GM12878 (cell line): ENCODE results near the gene ZBTB6. TPM values are rescaled to one million over a fixed set of nuclear protein-coding genes. Genes with fewer than 3 reads are reported as not detected.

ENCODE experiments used
- ATAC-seq: fragments of 200-7000 bp; cut with Tn5 transposase; 3 replicates; pipeline ENCODE4 v1.9.1; 2020; ENCODE audit warnings: mild to moderate bottlenecking, moderate library complexity
- BruUV-seq: library from RNA; stranded (reverse); fragments of 400-500 nt; replicated peaks from 2 replicates; lab custom pipeline; 2021; lab: Mats Ljungman, UMichigan
- CTCF ChIA-PET: fragments of 300-600 bp; sonication (Branson Sonifier 250); formaldehyde crosslinking; extraction: SDS; loops from one replicate; lab custom pipeline; 2021; ENCODE audit warnings: inconsistent platforms; lab: Yijun Ruan, JAX
- POLR2A ChIA-PET: fragments of 350-600 bp; formaldehyde crosslinking; extraction: SDS; loops from one replicate; lab custom pipeline; 2021; ENCODE audit warnings: inconsistent platforms; lab: Charles Lee
- RAD21 ChIA-PET: fragments of 300-600 bp; sonication (Branson Sonifier 250); formaldehyde crosslinking; loops from one replicate; lab custom pipeline; 2023; ENCODE audit warnings: antibody characterized with exemption; ENCODE audit not compliant: unreplicated experiment; lab: Charles Lee
- SMC1A ChIA-PET: fragments of 300-600 bp; sonication (Branson Sonifier 250); formaldehyde crosslinking; loops from one replicate; lab custom pipeline; 2023; ENCODE audit not compliant: unreplicated experiment, uncharacterized antibody; lab: Charles Lee
- DNase-seq: peaks from one replicate; pipeline ENCODE4 v3.0.0-alpha.2; 2011; ENCODE audit warnings: low read depth, low spot score
- FAIRE-seq: peaks from 3 replicates; lab custom pipeline; 2011; peaks lifted over from hg19 to GRCh38; lab: Jason Lieb, UNC
- H2AFZ ChIP-seq: 2 replicates; pipeline ENCODE4 v1.6.0; 2011; ENCODE audit warnings: low read depth, low read length, control low read depth; ENCODE audit not compliant: control insufficient read depth
- H3K27ac ChIP-seq: 2 replicates; pipeline ENCODE4 v1.5.1; 2011; ENCODE audit warnings: control low read depth; ENCODE audit not compliant: control insufficient read depth, insufficient read depth
- H3K27me3 ChIP-seq, 2 experiments: replicated peaks in 1 of 2; 2 replicates each; pipeline versions ENCODE4 v1.6.0 to v1.6.1; 2011; ENCODE audit warnings: low read length in 1 of 2; ENCODE audit not compliant: control insufficient read depth in 2 of 2, insufficient read depth in 2 of 2
- H3K36me3 ChIP-seq, 2 experiments: 2 replicates each; pipeline ENCODE4 v1.5.1; 2011; ENCODE audit warnings: low read length in 1 of 2; ENCODE audit not compliant: control insufficient read depth in 2 of 2, insufficient read depth in 2 of 2
- H3K4me1 ChIP-seq: 2 replicates; pipeline ENCODE4 v1.6.1; 2011; ENCODE audit warnings: mild to moderate bottlenecking, low read length, moderate library complexity, mixed read lengths; ENCODE audit not compliant: control insufficient read depth, insufficient read depth
- H3K4me2 ChIP-seq: 2 replicates; pipeline ENCODE4 v1.6.0; 2011; ENCODE audit warnings: control low read depth; ENCODE audit not compliant: control insufficient read depth, insufficient read depth
- H3K4me3 ChIP-seq: fragments of 200-600 bp; sonication (generic); 2 replicates; pipeline ENCODE4 v1.5.1; 2016
- H3K79me2 ChIP-seq: 2 replicates; pipeline ENCODE4 v1.6.0; 2011; ENCODE audit warnings: low read length; ENCODE audit not compliant: control insufficient read depth, insufficient read depth
- H3K9ac ChIP-seq: 2 replicates; pipeline ENCODE4 v1.8.0; 2011; ENCODE audit warnings: low read length, control low read depth, mixed read lengths; ENCODE audit not compliant: control insufficient read depth, insufficient read depth
- H3K9me3 ChIP-seq: replicated peaks from 3 replicates; pipeline ENCODE4 v1.5.1; 2011; ENCODE audit warnings: mild to moderate bottlenecking, low read length; ENCODE audit not compliant: control insufficient read depth, insufficient read depth
- H4K20me1 ChIP-seq: 2 replicates; pipeline ENCODE4 v1.6.0; 2011; ENCODE audit not compliant: control insufficient read depth, insufficient read depth
- CBX5 ChIP-seq: sonication (generic); IDR thresholded peaks from 2 replicates; pipeline ENCODE4 v1.6.1; 2016; ENCODE audit warnings: low read depth, moderate library complexity, mild to moderate bottlenecking, inconsistent platforms
- CHD4 ChIP-seq: fragments of 200-600 bp; sonication (generic); IDR thresholded peaks from 2 replicates; pipeline ENCODE4 v1.6.1; 2016; ENCODE audit warnings: mild to moderate bottlenecking
- DPF2 ChIP-seq: fragments of 450-650 bp; IDR thresholded peaks from 2 replicates; pipeline ENCODE4 v1.6.1; 2017; ENCODE audit warnings: mild to moderate bottlenecking
- ESRRA ChIP-seq: IDR thresholded peaks from 2 replicates; pipeline ENCODE4 v1.6.1; 2012; ENCODE audit warnings: mild to moderate bottlenecking, low read length, improper control_type of control experiment
- IKZF1 ChIP-seq: fragments of 450-650 bp; conservative IDR thresholded peaks from 2 replicates; pipeline ENCODE4 v1.6.1; 2017; ENCODE audit warnings: antibody characterized with exemption, mild to moderate bottlenecking
- KLF5 ChIP-seq: fragments of 450-650 bp; IDR thresholded peaks from 2 replicates; pipeline ENCODE4 v1.6.1; 2014; ENCODE audit warnings: mild to moderate bottlenecking; ENCODE audit not compliant: partially characterized antibody
- NFXL1 ChIP-seq: fragments of 450-650 bp; IDR thresholded peaks from 2 replicates; pipeline ENCODE4 v1.6.1; 2017; ENCODE audit warnings: antibody characterized with exemption, mild to moderate bottlenecking, borderline replicate concordance
- POLR2AphosphoS5 ChIP-seq: IDR thresholded peaks from 2 replicates; pipeline ENCODE4 v1.6.1; 2011; ENCODE audit warnings: mild to moderate bottlenecking, low read length, inconsistent platforms
- SMARCA5 ChIP-seq: fragments of 450-650 bp; IDR thresholded peaks from 2 replicates; pipeline ENCODE4 v1.6.1; 2017; ENCODE audit warnings: mild to moderate bottlenecking
- SMC3 ChIP-seq: IDR thresholded peaks from 2 replicates; pipeline ENCODE4 v1.6.1; 2011; ENCODE audit warnings: low read length, improper control_type of control experiment, borderline replicate concordance
- STAT1 ChIP-seq: fragments of 450-650 bp; conservative IDR thresholded peaks from 2 replicates; pipeline ENCODE4 v1.6.1; 2014; ENCODE audit warnings: antibody characterized with exemption, mild to moderate bottlenecking
- TARDBP ChIP-seq: IDR thresholded peaks from 2 replicates; pipeline ENCODE4 v1.6.1; 2016; ENCODE audit warnings: borderline replicate concordance
- YBX1 ChIP-seq: fragments of 450-650 bp; IDR thresholded peaks from 2 replicates; pipeline ENCODE4 v1.6.1; 2016; ENCODE audit warnings: antibody characterized with exemption
- WGBS: methylation state at CpG from one replicate; pipeline ENCODE4 v1.1.6; 2016; ENCODE audit warnings: low lambda C conversion rate; ENCODE audit not compliant: insufficient replicate concordance, insufficient coverage; ENCODE audit errors: missing lambda C conversion rate; 5-methylcytosine and 5-hydroxymethylcytosine counted together
- in situ Hi-C: fragments of 300-500 bp; cut with MboI; formaldehyde crosslinking; loops from 9 replicates; pipeline ENCODE4 v1.14.3; 2018; ENCODE audit warnings: mixed read lengths
- intact Hi-C: fragments of 100-400 bp; cut with micrococcal nuclease; formaldehyde crosslinking; loops from one replicate; pipeline ENCODE4 v1.14.2; 2022; ENCODE audit not compliant: unreplicated experiment
- polyA plus RNA-seq, 11 experiments: library from polyadenylated mRNA; depleted of rRNA in 4 of 11; unstranded in 6 of 11; stranded (reverse) in 5 of 11; fragments of >200 nt; fragmentation: Nextera tagmentation in 4 of 11; fragmentation: Illumina TruSeq in 1 of 11; extraction: Ambion mirVana in 4 of 11; extraction: Trizol in 1 of 11; gene quantifications; 1 replicate in 1 of 11; 2 replicates in 10 of 11; pipeline versions ENCODE4 v1.2.1 to v1.2.3, GENCODE V29; 2011 to 2016; ENCODE audit warnings: inconsistent platforms in 2 of 11, missing spikeins in 2 of 11, low read depth in 1 of 11
- total RNA-seq, 4 experiments: library from RNA; depleted of rRNA in 3 of 4; stranded (reverse); fragments of >200 nt in 3 of 4; fragmentation: Illumina TruSeq in 1 of 4; extraction: Trizol in 1 of 4; gene quantifications; 2 replicates each; pipeline versions ENCODE4 v1.2.1 to v1.2.3, GENCODE V29; 2013 to 2021
- TF ChIP-seq, protein P1 (sequence below): fragments of 450-650 bp; IDR thresholded peaks from 2 replicates; pipeline ENCODE4 v1.6.1; 2017; ENCODE audit warnings: mild to moderate bottlenecking, low read depth, inconsistent platforms; ENCODE audit not compliant: poor library complexity, severe bottlenecking
- TF ChIP-seq, protein P2 (sequence below): fragments of 450-650 bp; IDR thresholded peaks from 2 replicates; pipeline ENCODE4 v1.6.1; 2017; ENCODE audit warnings: mild to moderate bottlenecking, moderate library complexity
- TF ChIP-seq, protein P3 (sequence below): fragments of 450-650 bp; IDR thresholded peaks from 2 replicates; pipeline ENCODE4 v1.6.1; 2018; ENCODE audit warnings: mild to moderate bottlenecking, low read depth, moderate library complexity; ENCODE audit not compliant: partially characterized antibody

Gene ZBTB6
- total and polyA plus RNA-seq, 10 of the 15 experiments (the other 5 are each of a cell fraction or from before 2014, with no cell fraction given) = 1.7 to 11.5 (median 7.0) TPM

DNA sequence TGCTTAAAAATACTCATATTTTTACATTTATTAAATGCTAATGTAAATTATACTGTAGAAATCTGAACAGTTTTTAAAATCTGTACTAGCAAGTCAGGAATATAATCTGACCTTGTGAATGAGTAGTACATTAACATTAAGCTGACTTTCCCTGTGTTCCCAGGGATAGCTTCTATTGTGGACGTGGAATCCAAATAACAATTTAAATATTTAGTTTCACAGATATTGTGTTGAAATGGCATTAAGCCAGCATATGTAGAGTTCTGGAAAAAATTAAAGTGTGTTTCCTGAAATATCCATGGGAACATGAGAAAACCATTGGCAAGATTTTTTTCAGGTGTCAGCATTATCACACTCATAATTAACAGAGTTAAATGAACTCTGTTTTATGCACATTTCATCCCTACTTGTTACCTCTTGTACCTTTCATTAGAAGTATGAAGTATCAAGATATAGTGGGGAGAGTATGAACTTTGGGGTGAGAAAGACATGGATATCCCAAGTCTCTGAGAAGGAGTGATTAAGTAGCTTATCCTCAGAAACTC is 33.4 kb upstream of the ZBTB6 start:
- Histone ChIP-seq H3K79me2 (peaks cover 83% of the 10 kb centered on the region), H3K27me3 (no peaks in the 10 kb centered on the region), H3K4me1 (peaks cover 15% of the 10 kb centered on the region; the same call in 1 of the 2 replicates), H3K9me3 (no peaks in the 10 kb centered on the region), H3K4me3 (no peak overlapping the region), H3K9ac (no peak overlapping the region), H3K4me2 (peak overlapping the region; percentile 12; the same call in 1 of the 2 replicates), H3K27ac (no peak overlapping the region), H2AFZ (no peak overlapping the region), H3K36me3 (no peaks in the 10 kb centered on the region), H4K20me1 (no peaks in the 10 kb centered on the region)
- intact Hi-C loops (no loop called here), in situ Hi-C loops (no loop called here)
- WGBS = 96% methylated on average over 1 of the region's 1 CpG
- ChIA-PET CTCF (interaction anchor here (1.3 to 2.1 kb wide), 2 partner anchors 11 to 403 kb away, joined by 5 to 8 read pairs; no protein-coding TSS in a partner anchor), SMC1A (interaction anchor here (0.6 to 2.2 kb wide), 7 partner anchors 10 to 45 kb away, joined by 3 to 11 read pairs (median 4); partner anchors contain the start of genes RC3H2 and ZBTB6), POLR2A (interaction anchor here (2.1 to 2.6 kb wide), 3 partner anchors 14 to 42 kb away, joined by 7 to 10 read pairs (median 9); partner anchors contain the start of genes RC3H2 and ZBTB26), RAD21 (interaction anchor here (1.0 to 2.2 kb wide), 2 partner anchors 9 to 41 kb away, joined by 3 to 5 read pairs; partner anchors contain the start of gene RC3H2)
- FAIRE-seq = no peak
- no peak for DNase-seq
- BruUV-seq = no TSS peak
- ATAC-seq = no peak
- TF ChIP-seq, protein P1, sequence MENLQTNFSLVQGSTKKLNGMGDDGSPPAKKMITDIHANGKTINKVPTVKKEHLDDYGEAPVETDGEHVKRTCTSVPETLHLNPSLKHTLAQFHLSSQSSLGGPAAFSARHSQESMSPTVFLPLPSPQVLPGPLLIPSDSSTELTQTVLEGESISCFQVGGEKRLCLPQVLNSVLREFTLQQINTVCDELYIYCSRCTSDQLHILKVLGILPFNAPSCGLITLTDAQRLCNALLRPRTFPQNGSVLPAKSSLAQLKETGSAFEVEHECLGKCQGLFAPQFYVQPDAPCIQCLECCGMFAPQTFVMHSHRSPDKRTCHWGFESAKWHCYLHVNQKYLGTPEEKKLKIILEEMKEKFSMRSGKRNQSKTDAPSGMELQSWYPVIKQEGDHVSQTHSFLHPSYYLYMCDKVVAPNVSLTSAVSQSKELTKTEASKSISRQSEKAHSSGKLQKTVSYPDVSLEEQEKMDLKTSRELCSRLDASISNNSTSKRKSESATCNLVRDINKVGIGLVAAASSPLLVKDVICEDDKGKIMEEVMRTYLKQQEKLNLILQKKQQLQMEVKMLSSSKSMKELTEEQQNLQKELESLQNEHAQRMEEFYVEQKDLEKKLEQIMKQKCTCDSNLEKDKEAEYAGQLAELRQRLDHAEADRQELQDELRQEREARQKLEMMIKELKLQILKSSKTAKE = no peak
- TF ChIP-seq IKZF1 (no peak), STAT1 (no peak), POLR2AphosphoS5 (no peak), ESRRA (no peak), SMARCA5 (no peak), DPF2 (no peak), TARDBP (no peak), CBX5 (no peak), KLF5 (no peak), NFXL1 (no peak), CHD4 (no peak), SMC3 (no peak), YBX1 (no peak)
- TF ChIP-seq, protein P2, sequence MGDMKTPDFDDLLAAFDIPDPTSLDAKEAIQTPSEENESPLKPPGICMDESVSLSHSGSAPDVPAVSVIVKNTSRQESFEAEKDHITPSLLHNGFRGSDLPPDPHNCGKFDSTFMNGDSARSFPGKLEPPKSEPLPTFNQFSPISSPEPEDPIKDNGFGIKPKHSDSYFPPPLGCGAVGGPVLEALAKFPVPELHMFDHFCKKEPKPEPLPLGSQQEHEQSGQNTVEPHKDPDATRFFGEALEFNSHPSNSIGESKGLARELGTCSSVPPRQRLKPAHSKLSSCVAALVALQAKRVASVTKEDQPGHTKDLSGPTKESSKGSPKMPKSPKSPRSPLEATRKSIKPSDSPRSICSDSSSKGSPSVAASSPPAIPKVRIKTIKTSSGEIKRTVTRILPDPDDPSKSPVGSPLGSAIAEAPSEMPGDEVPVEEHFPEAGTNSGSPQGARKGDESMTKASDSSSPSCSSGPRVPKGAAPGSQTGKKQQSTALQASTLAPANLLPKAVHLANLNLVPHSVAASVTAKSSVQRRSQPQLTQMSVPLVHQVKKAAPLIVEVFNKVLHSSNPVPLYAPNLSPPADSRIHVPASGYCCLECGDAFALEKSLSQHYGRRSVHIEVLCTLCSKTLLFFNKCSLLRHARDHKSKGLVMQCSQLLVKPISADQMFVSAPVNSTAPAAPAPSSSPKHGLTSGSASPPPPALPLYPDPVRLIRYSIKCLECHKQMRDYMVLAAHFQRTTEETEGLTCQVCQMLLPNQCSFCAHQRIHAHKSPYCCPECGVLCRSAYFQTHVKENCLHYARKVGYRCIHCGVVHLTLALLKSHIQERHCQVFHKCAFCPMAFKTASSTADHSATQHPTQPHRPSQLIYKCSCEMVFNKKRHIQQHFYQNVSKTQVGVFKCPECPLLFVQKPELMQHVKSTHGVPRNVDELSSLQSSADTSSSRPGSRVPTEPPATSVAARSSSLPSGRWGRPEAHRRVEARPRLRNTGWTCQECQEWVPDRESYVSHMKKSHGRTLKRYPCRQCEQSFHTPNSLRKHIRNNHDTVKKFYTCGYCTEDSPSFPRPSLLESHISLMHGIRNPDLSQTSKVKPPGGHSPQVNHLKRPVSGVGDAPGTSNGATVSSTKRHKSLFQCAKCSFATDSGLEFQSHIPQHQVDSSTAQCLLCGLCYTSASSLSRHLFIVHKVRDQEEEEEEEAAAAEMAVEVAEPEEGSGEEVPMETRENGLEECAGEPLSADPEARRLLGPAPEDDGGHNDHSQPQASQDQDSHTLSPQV = no peak
- TF ChIP-seq, protein P3, sequence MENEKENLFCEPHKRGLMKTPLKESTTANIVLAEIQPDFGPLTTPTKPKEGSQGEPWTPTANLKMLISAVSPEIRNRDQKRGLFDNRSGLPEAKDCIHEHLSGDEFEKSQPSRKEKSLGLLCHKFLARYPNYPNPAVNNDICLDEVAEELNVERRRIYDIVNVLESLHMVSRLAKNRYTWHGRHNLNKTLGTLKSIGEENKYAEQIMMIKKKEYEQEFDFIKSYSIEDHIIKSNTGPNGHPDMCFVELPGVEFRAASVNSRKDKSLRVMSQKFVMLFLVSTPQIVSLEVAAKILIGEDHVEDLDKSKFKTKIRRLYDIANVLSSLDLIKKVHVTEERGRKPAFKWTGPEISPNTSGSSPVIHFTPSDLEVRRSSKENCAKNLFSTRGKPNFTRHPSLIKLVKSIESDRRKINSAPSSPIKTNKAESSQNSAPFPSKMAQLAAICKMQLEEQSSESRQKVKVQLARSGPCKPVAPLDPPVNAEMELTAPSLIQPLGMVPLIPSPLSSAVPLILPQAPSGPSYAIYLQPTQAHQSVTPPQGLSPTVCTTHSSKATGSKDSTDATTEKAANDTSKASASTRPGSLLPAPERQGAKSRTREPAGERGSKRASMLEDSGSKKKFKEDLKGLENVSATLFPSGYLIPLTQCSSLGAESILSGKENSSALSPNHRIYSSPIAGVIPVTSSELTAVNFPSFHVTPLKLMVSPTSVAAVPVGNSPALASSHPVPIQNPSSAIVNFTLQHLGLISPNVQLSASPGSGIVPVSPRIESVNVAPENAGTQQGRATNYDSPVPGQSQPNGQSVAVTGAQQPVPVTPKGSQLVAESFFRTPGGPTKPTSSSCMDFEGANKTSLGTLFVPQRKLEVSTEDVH = no peak
